OCI-LY7 (cell line): ENCODE data around the gene VMAC.

ENCODE experiments used
- EZH2phosphoT487 ChIP-seq: fragments of 200-600 bp; sonication (generic); IDR thresholded peaks from 2 replicates; pipeline ENCODE4 v1.6.1; 2018; ENCODE audit warnings: low read depth, borderline replicate concordance, mild to moderate bottlenecking, mixed run types, antibody characterized with exemption, low read length, moderate library complexity, mixed read lengths
- TF ChIP-seq, protein P1 (sequence below): fragments of 200-600 bp; sonication (generic); conservative IDR thresholded peaks from 2 replicates; pipeline ENCODE4 v1.5.1; 2014; ENCODE audit warnings: mild to moderate bottlenecking, antibody characterized with exemption, low read length, moderate library complexity, mixed read lengths

DNA sequence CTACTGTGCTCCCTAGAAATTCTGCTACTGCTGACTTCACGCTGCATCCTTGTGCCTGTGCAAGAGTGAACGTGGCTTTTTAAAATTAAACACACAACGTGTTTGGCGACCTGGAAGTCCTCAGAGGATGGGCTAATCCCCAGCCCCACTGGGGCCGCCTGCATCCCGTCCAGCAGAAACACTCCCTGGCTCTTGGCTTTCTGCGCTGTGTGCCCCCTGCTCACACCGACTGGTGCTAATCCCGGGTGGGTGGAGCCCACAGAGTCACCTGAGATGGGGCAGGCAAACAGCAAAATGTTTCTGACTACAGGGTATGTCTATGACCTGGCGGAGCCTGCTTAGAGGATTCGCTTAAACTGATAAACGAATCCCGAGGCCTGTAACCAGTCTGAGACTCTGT lies 24.5 kb downstream of the VMAC start:
- TF ChIP-seq, protein P1, sequence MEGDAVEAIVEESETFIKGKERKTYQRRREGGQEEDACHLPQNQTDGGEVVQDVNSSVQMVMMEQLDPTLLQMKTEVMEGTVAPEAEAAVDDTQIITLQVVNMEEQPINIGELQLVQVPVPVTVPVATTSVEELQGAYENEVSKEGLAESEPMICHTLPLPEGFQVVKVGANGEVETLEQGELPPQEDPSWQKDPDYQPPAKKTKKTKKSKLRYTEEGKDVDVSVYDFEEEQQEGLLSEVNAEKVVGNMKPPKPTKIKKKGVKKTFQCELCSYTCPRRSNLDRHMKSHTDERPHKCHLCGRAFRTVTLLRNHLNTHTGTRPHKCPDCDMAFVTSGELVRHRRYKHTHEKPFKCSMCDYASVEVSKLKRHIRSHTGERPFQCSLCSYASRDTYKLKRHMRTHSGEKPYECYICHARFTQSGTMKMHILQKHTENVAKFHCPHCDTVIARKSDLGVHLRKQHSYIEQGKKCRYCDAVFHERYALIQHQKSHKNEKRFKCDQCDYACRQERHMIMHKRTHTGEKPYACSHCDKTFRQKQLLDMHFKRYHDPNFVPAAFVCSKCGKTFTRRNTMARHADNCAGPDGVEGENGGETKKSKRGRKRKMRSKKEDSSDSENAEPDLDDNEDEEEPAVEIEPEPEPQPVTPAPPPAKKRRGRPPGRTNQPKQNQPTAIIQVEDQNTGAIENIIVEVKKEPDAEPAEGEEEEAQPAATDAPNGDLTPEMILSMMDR, result no peak
- no peak for TF ChIP-seq EZH2phosphoT487
